SJSA1 (cell line): ENCODE measurements around the gene AFF3. TPM values are rescaled to one million over a fixed set of nuclear protein-coding genes. Genes with fewer than 3 reads are reported as not detected.

Source experiments
- total RNA-seq: library from RNA; depleted of rRNA; stranded (reverse); fragments of >200 nt; shearing (Covaris generic); gene quantifications from 2 replicates; pipeline ENCODE4 v1.2.3, GENCODE V29; 2014; rRNA removed

AFF3 gene
- total RNA-seq, 1 experiment from 2014 or later, result 0.18 TPM

Other genes with a start within 250 kb of the AFF3 start
- gene LONRF2, start 179.9 kb upstream of the AFF3 start, total RNA-seq, result 0.81 TPM in 1 of 2 replicates, not detected in the other